GM12891 (cell line): ENCODE data around the gene LAMTOR1.

Source experiments
- PAX5 ChIP-seq: IDR thresholded peaks from 2 replicates; pipeline ENCODE4 v1.6.1; 2011; ENCODE audit warnings: low read length, moderate library complexity, mild to moderate bottlenecking; ENCODE audit not compliant: insufficient read depth, severe bottlenecking
- POLR2A ChIP-seq: IDR thresholded peaks from 2 replicates; pipeline ENCODE4 v1.6.1; 2011; ENCODE audit warnings: low read depth, low read length, control low read depth
- POLR2AphosphoS5 ChIP-seq: IDR thresholded peaks from 2 replicates; pipeline ENCODE4 v1.6.1; 2011; ENCODE audit warnings: low read depth, low read length, control low read depth
- TAF1 ChIP-seq: IDR thresholded peaks from 2 replicates; pipeline ENCODE4 v1.6.1; 2011; ENCODE audit warnings: low read depth, low read length, control low read depth

DNA sequence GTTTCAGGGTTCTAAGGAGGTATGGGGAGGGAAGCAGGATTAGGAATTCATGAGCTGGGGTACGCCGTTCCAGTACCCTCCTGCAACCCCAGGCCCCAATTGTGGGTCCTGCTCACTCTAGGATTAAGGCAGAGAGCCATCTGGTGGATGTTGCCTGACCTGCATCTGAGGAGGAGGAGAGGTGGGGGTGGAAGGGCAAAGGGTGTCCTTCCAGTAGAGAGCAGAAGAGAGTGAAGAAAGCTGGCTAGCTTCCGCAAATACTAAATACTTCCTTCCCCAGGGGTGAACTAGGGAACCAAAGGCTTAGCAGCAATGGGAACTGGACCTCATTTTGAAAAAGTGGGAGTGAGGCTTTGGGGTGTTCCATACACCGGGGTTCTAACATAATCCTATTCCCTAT lies 11.8 kb downstream of the LAMTOR1 start:
- no peak for TF ChIP-seq POLR2A
- TF ChIP-seq POLR2AphosphoS5: no peak
- no peak for TF ChIP-seq PAX5
- no peak for TF ChIP-seq TAF1
